Breast epithelium (tissue), 3 donors: ENCODE measurements around the gene IL21R.

Experiments used
- CTCF ChIP-seq, 3 donors: fragments of 450-650 bp; IDR thresholded peaks; one replicate each; pipeline ENCODE4 v1.5.1; 2016 to 2017; ENCODE audit warnings: antibody characterized with exemption in 3 of 3, mild to moderate bottlenecking in 3 of 3, moderate library complexity in 3 of 3
- POLR2A ChIP-seq: fragments of 450-650 bp; IDR thresholded peaks from one replicate; pipeline ENCODE4 v1.6.1; 2016; ENCODE audit warnings: antibody characterized with exemption, mild to moderate bottlenecking, moderate library complexity
- POLR2AphosphoS5 ChIP-seq, 3 donors: sonication (generic); formaldehyde crosslinking; IDR thresholded peaks; one replicate each; pipeline ENCODE4 v1.6.1; 2017; ENCODE audit warnings: antibody characterized with exemption in 3 of 3

GRCh38 chr16:27486760-27487159 lies 84.8 kb downstream of the IL21R start:
- TF ChIP-seq CTCF (IDR thresholded peaks at IDR 0.05) (no peak), POLR2A (no peak), POLR2AphosphoS5 (IDR thresholded peaks at IDR 0.05) (no peak)
